ENCODE measurements around the gene TMEM184A. TPM values are rescaled to one million over a fixed set of nuclear protein-coding genes. Genes with fewer than 3 reads are reported as not detected.

The TMEM184A gene
- total and polyA plus RNA-seq, 2 of the 13 experiments (the other 11 are each of a cell fraction or from before 2014, with no cell fraction given): 9.5 to 20.4 TPM

- TF ChIP-seq, protein P1, sequence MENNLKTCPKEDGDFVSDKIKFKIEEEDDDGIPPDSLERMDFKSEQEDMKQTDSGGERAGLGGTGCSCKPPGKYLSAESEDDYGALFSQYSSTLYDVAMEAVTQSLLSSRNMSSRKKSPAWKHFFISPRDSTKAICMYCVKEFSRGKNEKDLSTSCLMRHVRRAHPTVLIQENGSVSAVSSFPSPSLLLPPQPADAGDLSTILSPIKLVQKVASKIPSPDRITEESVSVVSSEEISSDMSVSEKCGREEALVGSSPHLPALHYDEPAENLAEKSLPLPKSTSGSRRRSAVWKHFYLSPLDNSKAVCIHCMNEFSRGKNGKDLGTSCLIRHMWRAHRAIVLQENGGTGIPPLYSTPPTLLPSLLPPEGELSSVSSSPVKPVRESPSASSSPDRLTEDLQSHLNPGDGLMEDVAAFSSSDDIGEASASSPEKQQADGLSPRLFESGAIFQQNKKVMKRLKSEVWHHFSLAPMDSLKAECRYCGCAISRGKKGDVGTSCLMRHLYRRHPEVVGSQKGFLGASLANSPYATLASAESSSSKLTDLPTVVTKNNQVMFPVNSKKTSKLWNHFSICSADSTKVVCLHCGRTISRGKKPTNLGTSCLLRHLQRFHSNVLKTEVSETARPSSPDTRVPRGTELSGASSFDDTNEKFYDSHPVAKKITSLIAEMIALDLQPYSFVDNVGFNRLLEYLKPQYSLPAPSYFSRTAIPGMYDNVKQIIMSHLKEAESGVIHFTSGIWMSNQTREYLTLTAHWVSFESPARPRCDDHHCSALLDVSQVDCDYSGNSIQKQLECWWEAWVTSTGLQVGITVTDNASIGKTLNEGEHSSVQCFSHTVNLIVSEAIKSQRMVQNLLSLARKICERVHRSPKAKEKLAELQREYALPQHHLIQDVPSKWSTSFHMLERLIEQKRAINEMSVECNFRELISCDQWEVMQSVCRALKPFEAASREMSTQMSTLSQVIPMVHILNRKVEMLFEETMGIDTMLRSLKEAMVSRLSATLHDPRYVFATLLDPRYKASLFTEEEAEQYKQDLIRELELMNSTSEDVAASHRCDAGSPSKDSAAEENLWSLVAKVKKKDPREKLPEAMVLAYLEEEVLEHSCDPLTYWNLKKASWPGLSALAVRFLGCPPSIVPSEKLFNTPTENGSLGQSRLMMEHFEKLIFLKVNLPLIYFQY (CRISPR knock-in tag; IDR thresholded peaks at IDR 0.05; ENCODE audit: borderline replicate concordance): peak; percentile 40; the same call in 1 of the 2 replicates
- TF ChIP-seq SP140L (CRISPR knock-in tag; IDR thresholded peaks at IDR 0.05; ENCODE audit: borderline replicate concordance): peak; percentile 62; the same call in 1 of the 2 replicates
- 0 out of 2 replicates have a peak, but pooled peaks have one; percentile 22 for TF ChIP-seq ZNF124 (CRISPR knock-in tag; IDR thresholded peaks at IDR 0.05)
- no peak for TF ChIP-seq MATR3 (CRISPR knock-in tag; IDR thresholded peaks at IDR 0.05)
- peak; percentile 40; the same call in 1 of the 2 replicates for TF ChIP-seq KDM3A (CRISPR knock-in tag; IDR thresholded peaks at IDR 0.05; ENCODE audit: low read depth)
- TF ChIP-seq, protein P2, sequence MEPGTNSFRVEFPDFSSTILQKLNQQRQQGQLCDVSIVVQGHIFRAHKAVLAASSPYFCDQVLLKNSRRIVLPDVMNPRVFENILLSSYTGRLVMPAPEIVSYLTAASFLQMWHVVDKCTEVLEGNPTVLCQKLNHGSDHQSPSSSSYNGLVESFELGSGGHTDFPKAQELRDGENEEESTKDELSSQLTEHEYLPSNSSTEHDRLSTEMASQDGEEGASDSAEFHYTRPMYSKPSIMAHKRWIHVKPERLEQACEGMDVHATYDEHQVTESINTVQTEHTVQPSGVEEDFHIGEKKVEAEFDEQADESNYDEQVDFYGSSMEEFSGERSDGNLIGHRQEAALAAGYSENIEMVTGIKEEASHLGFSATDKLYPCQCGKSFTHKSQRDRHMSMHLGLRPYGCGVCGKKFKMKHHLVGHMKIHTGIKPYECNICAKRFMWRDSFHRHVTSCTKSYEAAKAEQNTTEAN (CRISPR knock-in tag; conservative IDR thresholded peaks at IDR 0.05): 0 out of 2 replicates have a peak, but pooled peaks have one; percentile 72
- no peak for TF ChIP-seq ZNF431 (CRISPR knock-in tag; IDR thresholded peaks at IDR 0.05; ENCODE audit: borderline replicate concordance, low read depth)
- peak; percentile 92; the same call in 1 of the 2 replicates for TF ChIP-seq ZNF274 (CRISPR knock-in tag; IDR thresholded peaks at IDR 0.05)
- TF ChIP-seq NFIC (IDR thresholded peaks at IDR 0.05; ENCODE audit: low read length): no peak
- TF ChIP-seq ZNF672 (CRISPR knock-in tag; IDR thresholded peaks at IDR 0.05): no peak
- TF ChIP-seq ZNF329 (CRISPR knock-in tag; IDR thresholded peaks at IDR 0.05; ENCODE audit: low read depth): no peak
- no peak for TF ChIP-seq ZBTB7A (CRISPR knock-in tag; IDR thresholded peaks at IDR 0.05)
- TF ChIP-seq TEF (CRISPR knock-in tag; IDR thresholded peaks at IDR 0.05): peak; percentile 63; the same call in 1 of the 2 replicates
- TF ChIP-seq ATF3 (CRISPR knock-in tag; IDR thresholded peaks at IDR 0.05): no peak
- TF ChIP-seq FUBP1 (CRISPR knock-in tag; IDR thresholded peaks at IDR 0.05; ENCODE audit: borderline replicate concordance): no peak
- TF ChIP-seq ZNF432 (CRISPR knock-in tag; IDR thresholded peaks at IDR 0.05; ENCODE audit: borderline replicate concordance): no peak
- no peak for TF ChIP-seq LCORL (IDR thresholded peaks at IDR 0.05)
- TF ChIP-seq LCORL (CRISPR knock-in tag; IDR thresholded peaks at IDR 0.05): peak; percentile 51
- TF ChIP-seq KDM4B (CRISPR knock-in tag; IDR thresholded peaks at IDR 0.05): 0 out of 2 replicates have a peak, but pooled peaks have one; percentile 25
- TF ChIP-seq SETDB1 (CRISPR knock-in tag; IDR thresholded peaks at IDR 0.05; ENCODE audit: borderline replicate concordance): no peak
- TF ChIP-seq, protein P3, sequence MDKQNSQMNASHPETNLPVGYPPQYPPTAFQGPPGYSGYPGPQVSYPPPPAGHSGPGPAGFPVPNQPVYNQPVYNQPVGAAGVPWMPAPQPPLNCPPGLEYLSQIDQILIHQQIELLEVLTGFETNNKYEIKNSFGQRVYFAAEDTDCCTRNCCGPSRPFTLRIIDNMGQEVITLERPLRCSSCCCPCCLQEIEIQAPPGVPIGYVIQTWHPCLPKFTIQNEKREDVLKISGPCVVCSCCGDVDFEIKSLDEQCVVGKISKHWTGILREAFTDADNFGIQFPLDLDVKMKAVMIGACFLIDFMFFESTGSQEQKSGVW (CRISPR knock-in tag; IDR thresholded peaks at IDR 0.05; ENCODE audit: borderline replicate concordance): no peak
These were observed at the start of gene TMEM184A (continued) for GRCh38 chr7:1555813-1556543.

Measured in HepG2 (cell line).